ENCODE results near the gene CMTM2. TPM values are rescaled to one million over a fixed set of nuclear protein-coding genes. Genes with fewer than 3 reads are reported as not detected.

Gene CMTM2
- total and polyA plus RNA-seq, 10 donors: 0.70 to 54.6 (median 8.8) TPM

DNA sequence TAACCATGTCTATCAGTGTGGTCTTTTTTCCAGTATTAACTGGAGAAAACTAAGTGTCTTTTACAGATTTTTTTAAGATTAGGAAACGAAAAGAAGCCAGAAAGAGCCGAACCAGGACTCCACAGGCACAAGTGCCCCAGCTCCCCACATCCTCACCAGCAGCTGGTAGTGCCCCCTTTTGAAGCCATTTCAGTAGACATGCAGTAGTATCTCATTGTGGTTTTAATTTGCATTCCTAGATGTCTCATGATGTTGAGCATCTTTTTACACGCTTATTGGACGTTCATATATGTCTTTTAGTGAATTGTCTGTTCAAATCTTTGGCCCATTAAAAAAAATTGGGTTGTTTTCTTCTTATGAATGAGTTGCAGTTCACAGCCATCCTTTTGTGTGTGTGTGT is 20.5 kb downstream of the CMTM2 start:
- no peak overlapping the region for H3K4me3 ChIP-seq
- H3K27me3 ChIP-seq (replicated peaks in 1 of 7): peaks cover 0 to 13% (median 0%) of the 10 kb centered on the region in 7 donors
- peaks cover 0 to 22% (median 17%) of the 10 kb centered on the region in 6 donors for H3K4me1 ChIP-seq
- no peak overlapping the region for H3K27ac ChIP-seq
- 79 to 87% (median 80%) methylated on average over 4 of the region's 4 CpGs for WGBS, 5 donors
- H3K36me3 ChIP-seq: no peaks in the 10 kb centered on the region
- TF ChIP-seq, protein P1, sequence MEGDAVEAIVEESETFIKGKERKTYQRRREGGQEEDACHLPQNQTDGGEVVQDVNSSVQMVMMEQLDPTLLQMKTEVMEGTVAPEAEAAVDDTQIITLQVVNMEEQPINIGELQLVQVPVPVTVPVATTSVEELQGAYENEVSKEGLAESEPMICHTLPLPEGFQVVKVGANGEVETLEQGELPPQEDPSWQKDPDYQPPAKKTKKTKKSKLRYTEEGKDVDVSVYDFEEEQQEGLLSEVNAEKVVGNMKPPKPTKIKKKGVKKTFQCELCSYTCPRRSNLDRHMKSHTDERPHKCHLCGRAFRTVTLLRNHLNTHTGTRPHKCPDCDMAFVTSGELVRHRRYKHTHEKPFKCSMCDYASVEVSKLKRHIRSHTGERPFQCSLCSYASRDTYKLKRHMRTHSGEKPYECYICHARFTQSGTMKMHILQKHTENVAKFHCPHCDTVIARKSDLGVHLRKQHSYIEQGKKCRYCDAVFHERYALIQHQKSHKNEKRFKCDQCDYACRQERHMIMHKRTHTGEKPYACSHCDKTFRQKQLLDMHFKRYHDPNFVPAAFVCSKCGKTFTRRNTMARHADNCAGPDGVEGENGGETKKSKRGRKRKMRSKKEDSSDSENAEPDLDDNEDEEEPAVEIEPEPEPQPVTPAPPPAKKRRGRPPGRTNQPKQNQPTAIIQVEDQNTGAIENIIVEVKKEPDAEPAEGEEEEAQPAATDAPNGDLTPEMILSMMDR (IDR thresholded peaks at IDR 0.05 in 8 of 11, conservative IDR thresholded peaks at IDR 0.05 in 3 of 11): no peak
- TF ChIP-seq POLR2A (IDR thresholded peaks at IDR 0.05): no peak
- H3K9me3 ChIP-seq: peaks cover 0 to 11% (median 9%) of the 10 kb centered on the region in 8 donors
- DNase-seq: no peak
- intact Hi-C loops (cut with DNase I; ENCODE audit: low total_unique reads): loop anchor here (5.0 to 10.0 kb wide), 2 partner anchors 125 to 192 kb away; no protein-coding TSS in a partner anchor

DNA sequence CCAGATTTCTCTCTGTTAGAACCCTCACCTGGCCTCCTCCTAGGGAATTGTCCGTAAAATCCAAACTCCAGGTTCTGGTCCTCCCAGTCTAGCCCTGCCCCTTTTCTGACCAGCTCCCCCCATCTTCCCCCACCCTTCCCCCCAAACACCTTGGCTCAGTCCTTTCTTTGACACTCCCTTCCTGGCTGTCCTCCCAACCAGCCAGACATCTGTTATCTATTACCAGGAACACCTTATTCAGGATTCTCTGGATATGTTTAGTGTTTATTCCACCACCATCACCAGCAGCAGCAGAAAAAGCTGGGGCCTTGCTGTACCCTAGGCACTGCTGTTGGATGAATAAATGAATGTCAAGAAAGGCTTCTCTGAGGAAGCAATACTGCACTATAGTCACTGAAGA is 21.2 kb downstream of the CMTM2 start:
- peak; percentile 14 for DNase-seq
- peaks cover 0 to 20% (median 0%) of the 10 kb centered on the region in 7 donors for H3K27me3 ChIP-seq (replicated peaks in 1 of 7)
- 95 to 100% (median 100%) methylated on average over 1 of the region's 1 CpG for WGBS, 5 donors
- TF ChIP-seq POLR2A (IDR thresholded peaks at IDR 0.05) (no peak), POLR2AphosphoS5 (IDR thresholded peaks at IDR 0.05) (no peak)
- TF ChIP-seq, protein P1 (IDR thresholded peaks at IDR 0.05 in 8 of 11, conservative IDR thresholded peaks at IDR 0.05 in 3 of 11): no peak
- H3K9me3 ChIP-seq: peaks cover 0 to 11% (median 9%) of the 10 kb centered on the region in 8 donors
- intact Hi-C loops (cut with DNase I; ENCODE audit: low total_unique reads): loop anchor here (5.0 kb wide), 1 partner anchor 193 kb away; no protein-coding TSS in a partner anchor
- H3K36me3 ChIP-seq: no peaks in the 10 kb centered on the region
- H3K4me3 ChIP-seq: no peak overlapping the region
- H3K27ac ChIP-seq: no peak overlapping the region
- peaks cover 1 to 25% (median 20%) of the 10 kb centered on the region in 6 donors for H3K4me1 ChIP-seq

DNA sequence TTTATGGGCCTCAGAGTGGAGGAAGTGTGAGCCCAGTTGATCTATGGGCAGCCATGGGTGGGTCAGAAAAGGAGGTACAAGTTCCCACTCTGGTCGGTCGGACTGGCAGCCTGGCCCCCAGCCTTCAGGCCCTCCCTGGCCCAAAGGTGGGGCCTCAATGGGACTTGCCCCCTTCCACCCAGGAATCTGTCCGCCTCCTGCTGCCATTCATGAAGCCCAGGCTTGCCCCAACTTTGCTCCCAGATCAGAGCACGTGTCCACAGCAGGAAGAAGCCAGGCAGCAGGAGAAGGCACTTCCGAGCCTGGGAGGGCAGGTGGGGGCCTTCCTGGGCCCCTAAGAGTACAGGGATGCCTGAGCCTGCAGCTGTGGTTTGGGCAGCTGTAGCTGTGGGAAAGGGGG is 22.2 kb downstream of the CMTM2 start:
- WGBS, 5 donors: 75 to 100% (median 91%) methylated on average over 4 to 5 of the region's 5 CpGs
- no peak for TF ChIP-seq POLR2AphosphoS5 (IDR thresholded peaks at IDR 0.05)
- TF ChIP-seq, protein P1 (IDR thresholded peaks at IDR 0.05 in 8 of 11, conservative IDR thresholded peaks at IDR 0.05 in 3 of 11): no peak
- TF ChIP-seq POLR2A (IDR thresholded peaks at IDR 0.05): no peak
- Histone ChIP-seq H3K36me3 (no peaks in the 10 kb centered on the region), H3K9me3 (peaks cover 0 to 11% (median 9%) of the 10 kb centered on the region in 8 donors), H3K4me1 (peaks cover 11 to 35% (median 30%) of the 10 kb centered on the region in 6 donors), H3K27me3 (replicated peaks in 1 of 7) (peaks cover 0 to 25% (median 0%) of the 10 kb centered on the region in 7 donors), H3K27ac (no peak overlapping the region), H3K4me3 (no peak overlapping the region)
- peak; percentile 54 for DNase-seq
- intact Hi-C loops (cut with DNase I; ENCODE audit: low total_unique reads): loop anchor here (5.0 kb wide), 1 partner anchor 194 kb away; no protein-coding TSS in a partner anchor

DNA sequence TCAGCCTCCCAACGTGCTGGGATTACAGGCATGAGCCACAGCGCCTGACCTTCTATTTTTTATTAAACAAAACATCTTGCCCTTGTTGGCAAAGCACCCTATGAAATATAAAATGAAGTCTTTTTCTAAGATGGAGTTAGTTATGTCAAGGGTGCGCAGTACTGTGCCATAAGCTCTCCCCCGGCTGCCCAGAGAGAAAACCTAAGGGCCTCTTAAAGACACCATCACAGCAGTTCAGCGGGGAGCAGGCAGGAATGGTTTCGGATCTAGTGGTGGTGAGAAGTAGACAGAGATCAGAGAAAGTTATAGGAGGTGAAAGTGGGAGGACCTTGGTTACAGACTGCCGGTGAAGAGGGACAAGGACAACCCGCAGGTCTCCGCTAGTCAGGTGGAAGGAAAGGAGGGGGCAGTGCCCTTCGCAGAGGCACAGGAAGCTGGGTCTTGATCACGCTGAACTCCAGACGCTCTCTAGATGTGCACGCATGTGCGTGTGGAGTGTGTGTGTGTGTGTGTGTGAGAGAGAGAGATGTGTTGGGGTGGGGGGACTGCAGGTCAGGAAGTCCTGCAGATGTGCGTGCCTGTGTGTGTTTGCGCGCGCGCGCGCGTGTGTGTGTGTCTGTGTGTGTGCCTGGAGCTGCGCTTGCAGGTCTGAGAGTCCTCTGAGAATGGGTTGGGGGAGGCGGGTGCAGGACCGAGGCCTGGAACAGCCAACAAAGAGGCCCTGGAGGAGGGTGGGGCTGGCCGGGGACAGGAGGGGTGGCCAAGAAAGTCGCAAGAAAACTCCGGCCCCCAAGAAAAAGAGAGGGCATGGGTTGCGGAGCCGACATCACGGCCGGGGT is 24.5 kb downstream of the CMTM2 start:
- peaks cover 0 to 1% (median 0%) of the 10 kb centered on the region in 6 donors for H3K36me3 ChIP-seq
- WGBS, 5 donors: 9 to 11% (median 10%) methylated on average over 32 of the region's 32 CpGs
- H3K4me3 ChIP-seq: peak overlapping the region; percentile 68 to 94 (median 78)
- H3K4me1 ChIP-seq: peaks cover 30 to 58% (median 53%) of the 10 kb centered on the region in 6 donors
- H3K27ac ChIP-seq: peak overlapping the region; percentile 78 to 94 (median 88)
- intact Hi-C loops (cut with DNase I; ENCODE audit: low total_unique reads): loop anchor here (5.0 kb wide), 1 partner anchor 196 kb away; no protein-coding TSS in a partner anchor
- H3K9me3 ChIP-seq: peaks cover 0 to 11% (median 9%) of the 10 kb centered on the region in 8 donors
- H3K27me3 ChIP-seq (replicated peaks in 1 of 7): peaks cover 0 to 25% (median 0%) of the 10 kb centered on the region in 7 donors
- TF ChIP-seq POLR2A (IDR thresholded peaks at IDR 0.05): no peak
- TF ChIP-seq, protein P1 (IDR thresholded peaks at IDR 0.05 in 8 of 11, conservative IDR thresholded peaks at IDR 0.05 in 3 of 11): no peak
- TF ChIP-seq POLR2AphosphoS5 (IDR thresholded peaks at IDR 0.05): peak; percentile 61 to 71 (median 64)
- DNase-seq: peak; percentile 92
